ENCODE data around the gene ARID5A. TPM values are rescaled to one million over a fixed set of nuclear protein-coding genes. Genes with fewer than 3 reads are reported as not detected.

Gene ARID5A
- total RNA-seq, 1 experiment from 2014 or later = 7.3 TPM

DNA sequence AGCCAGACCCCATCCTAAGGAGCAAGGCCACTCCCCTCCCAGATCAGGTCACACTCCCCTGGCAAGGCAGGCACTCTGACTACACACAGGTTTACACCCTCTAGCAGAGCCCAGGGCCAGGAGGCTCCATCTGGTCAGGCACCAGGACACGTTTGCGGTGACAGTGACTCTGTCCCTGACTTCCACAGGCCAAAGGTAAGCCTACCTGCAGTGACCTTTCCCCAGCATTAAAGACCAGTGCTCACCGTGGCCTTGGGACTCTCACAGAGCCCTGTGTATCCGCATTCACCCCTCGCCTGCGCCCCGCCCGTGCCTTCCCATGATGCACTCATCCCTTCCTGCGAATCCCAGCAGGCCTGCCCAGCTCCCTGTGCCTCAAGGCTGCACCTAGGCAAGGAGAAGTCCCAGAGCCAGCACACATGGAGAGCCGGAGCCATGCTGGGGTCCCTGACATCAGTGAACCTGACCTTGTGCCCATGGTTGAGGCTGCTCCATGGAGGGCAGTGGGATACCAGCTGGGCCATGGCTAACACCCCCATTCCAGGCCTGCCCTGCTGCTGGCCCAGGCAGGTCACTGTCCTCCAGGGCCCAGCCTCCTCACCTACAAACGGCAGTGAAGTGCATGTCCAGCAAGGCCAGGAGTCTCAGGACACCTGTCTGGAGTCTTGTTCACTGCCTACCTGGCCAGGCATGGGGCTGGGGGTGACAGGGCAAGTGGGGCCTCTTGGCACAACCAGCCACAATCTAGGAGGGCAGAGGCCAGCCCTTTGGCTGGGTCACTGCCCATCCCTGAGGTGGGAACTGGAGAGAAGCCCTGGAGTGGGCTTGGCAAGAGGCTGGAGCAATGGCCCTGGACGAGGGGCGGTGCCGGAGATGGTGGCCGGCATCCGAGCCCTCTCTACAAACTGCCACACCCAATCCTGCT, 34.4 kb upstream of the ARID5A start:
- DNase-seq (ENCODE audit: low spot score) = no peak
- Histone ChIP-seq H3K27ac (ENCODE audit: low read depth, low read length, poor library complexity, severe bottlenecking) (no peak overlapping the region), H3K9me3 (ENCODE audit: low read depth, low read length, poor library complexity, severe bottlenecking) (no peaks in the 10 kb centered on the region), H3K4me1 (ENCODE audit: insufficient read depth, low read length, poor library complexity, severe bottlenecking) (no peaks in the 10 kb centered on the region), H3K27me3 (replicated peaks; ENCODE audit: insufficient read depth, low read depth, low read length, poor library complexity) (peaks cover 23% of the 10 kb centered on the region), H3K4me3 (ENCODE audit: low read depth, low read length, poor library complexity, severe bottlenecking) (no peak overlapping the region), H3K36me3 (ENCODE audit: insufficient read depth, low read length, poor library complexity, severe bottlenecking) (no peaks in the 10 kb centered on the region)
- TF ChIP-seq, protein P1, sequence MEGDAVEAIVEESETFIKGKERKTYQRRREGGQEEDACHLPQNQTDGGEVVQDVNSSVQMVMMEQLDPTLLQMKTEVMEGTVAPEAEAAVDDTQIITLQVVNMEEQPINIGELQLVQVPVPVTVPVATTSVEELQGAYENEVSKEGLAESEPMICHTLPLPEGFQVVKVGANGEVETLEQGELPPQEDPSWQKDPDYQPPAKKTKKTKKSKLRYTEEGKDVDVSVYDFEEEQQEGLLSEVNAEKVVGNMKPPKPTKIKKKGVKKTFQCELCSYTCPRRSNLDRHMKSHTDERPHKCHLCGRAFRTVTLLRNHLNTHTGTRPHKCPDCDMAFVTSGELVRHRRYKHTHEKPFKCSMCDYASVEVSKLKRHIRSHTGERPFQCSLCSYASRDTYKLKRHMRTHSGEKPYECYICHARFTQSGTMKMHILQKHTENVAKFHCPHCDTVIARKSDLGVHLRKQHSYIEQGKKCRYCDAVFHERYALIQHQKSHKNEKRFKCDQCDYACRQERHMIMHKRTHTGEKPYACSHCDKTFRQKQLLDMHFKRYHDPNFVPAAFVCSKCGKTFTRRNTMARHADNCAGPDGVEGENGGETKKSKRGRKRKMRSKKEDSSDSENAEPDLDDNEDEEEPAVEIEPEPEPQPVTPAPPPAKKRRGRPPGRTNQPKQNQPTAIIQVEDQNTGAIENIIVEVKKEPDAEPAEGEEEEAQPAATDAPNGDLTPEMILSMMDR (conservative IDR thresholded peaks at IDR 0.05; ENCODE audit: low read depth, low read length) = no peak
- TF ChIP-seq EZH2 (IDR thresholded peaks at IDR 0.05; ENCODE audit: borderline replicate concordance, low read depth, low read length, poor library complexity, severe bottlenecking) = no peak
- intact Hi-C loops (cut with micrococcal nuclease; ENCODE audit: unreplicated experiment) = no loop called here
- ChIA-PET CTCF (no interaction called here), POLR2A (ENCODE audit: low non-redundant PET) (no interaction called here)
- no TSS peak for BruUV-seq (replicated peaks)

DNA sequence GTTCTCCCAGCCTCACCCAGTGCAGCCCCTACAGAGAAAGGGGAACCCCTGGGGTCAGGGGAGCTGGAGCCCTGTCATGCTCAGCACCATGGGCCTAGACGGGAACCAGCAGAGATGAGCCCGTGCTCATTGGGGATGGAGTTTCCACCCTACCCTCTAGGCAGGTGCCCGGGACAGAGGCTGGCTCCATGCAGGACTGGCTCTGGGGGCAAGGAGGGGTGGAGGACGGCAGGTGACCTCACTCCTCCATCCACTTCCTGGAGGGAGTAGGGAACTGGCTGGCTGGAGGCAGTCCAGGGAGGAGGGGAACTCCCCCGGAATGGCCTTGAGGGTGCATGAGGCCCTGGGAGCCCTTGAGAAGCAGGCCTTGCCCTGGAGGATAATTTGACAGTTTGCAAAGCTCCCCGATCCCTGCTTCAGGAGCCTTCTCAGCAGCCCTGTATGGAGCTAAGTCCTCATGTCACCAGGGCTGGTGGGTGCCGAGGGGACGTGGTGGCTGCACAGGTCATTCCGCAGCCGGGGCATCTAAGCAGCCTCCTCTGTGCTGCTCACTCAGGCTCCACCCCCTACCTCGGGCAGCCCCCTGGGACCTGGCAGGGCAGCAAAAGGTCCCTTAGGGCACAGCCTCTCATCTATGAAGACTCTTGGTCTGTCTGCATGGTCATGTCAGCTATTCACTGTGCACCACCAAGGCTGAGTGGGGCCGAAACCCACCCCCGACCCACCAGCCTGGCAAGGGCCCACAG, 33.5 kb upstream of the ARID5A start:
- TF ChIP-seq, protein P1 (conservative IDR thresholded peaks at IDR 0.05; ENCODE audit: low read depth, low read length) = no peak
- no peak for TF ChIP-seq EZH2 (IDR thresholded peaks at IDR 0.05; ENCODE audit: borderline replicate concordance, low read depth, low read length, poor library complexity, severe bottlenecking)
- POLR2A ChIA-PET (ENCODE audit: low non-redundant PET) = no interaction called here
- CTCF ChIA-PET = no interaction called here
- Histone ChIP-seq H3K4me3 (ENCODE audit: low read depth, low read length, poor library complexity, severe bottlenecking) (no peak overlapping the region), H3K4me1 (ENCODE audit: insufficient read depth, low read length, poor library complexity, severe bottlenecking) (peaks cover 1% of the 10 kb centered on the region), H3K9me3 (ENCODE audit: low read depth, low read length, poor library complexity, severe bottlenecking) (no peaks in the 10 kb centered on the region), H3K36me3 (ENCODE audit: insufficient read depth, low read length, poor library complexity, severe bottlenecking) (no peaks in the 10 kb centered on the region), H3K27ac (ENCODE audit: low read depth, low read length, poor library complexity, severe bottlenecking) (no peak overlapping the region), H3K27me3 (replicated peaks; ENCODE audit: insufficient read depth, low read depth, low read length, poor library complexity) (peaks cover 23% of the 10 kb centered on the region)
- DNase-seq (ENCODE audit: low spot score) = no peak
- intact Hi-C loops (cut with micrococcal nuclease; ENCODE audit: unreplicated experiment) = no loop called here
- BruUV-seq (replicated peaks) = no TSS peak

DNA sequence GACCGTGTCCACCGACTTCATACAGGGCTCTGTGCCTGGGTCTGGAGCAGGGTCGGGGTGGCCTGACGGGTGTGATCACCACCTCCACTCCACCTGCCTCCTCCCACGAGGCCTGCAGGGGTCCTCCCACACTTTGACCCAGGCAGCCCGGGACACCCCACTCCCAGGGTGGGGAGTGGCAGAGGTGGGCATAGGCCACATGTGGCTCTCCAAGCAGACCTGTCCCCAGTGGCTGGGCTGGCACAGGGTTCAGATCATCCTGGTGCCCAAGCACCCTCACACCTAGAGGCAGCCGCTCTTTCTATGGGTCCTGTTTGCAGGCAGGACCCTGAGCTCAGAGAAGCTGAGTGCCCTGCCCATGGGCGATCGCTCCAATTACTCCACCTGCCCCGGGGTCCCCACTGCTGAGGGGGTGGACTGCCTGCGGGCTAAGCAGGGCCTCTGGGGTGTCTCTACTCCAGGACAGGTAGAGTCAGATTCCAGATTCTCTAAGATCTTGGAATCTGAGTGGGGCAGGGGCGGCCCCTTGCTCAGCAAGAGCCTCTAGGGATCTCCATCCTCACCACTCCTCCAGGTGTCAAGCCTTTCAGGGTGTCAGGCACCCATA, 32.8 kb upstream of the ARID5A start:
- DNase-seq (ENCODE audit: low spot score) = no peak
- no peak for TF ChIP-seq EZH2 (IDR thresholded peaks at IDR 0.05; ENCODE audit: borderline replicate concordance, low read depth, low read length, poor library complexity, severe bottlenecking)
- TF ChIP-seq, protein P1 (conservative IDR thresholded peaks at IDR 0.05; ENCODE audit: low read depth, low read length) = no peak
- no TSS peak for BruUV-seq (replicated peaks)
- H3K4me1 ChIP-seq (ENCODE audit: insufficient read depth, low read length, poor library complexity, severe bottlenecking) = peaks cover 4% of the 10 kb centered on the region
- no peak overlapping the region for H3K27ac ChIP-seq (ENCODE audit: low read depth, low read length, poor library complexity, severe bottlenecking)
- H3K4me3 ChIP-seq (ENCODE audit: low read depth, low read length, poor library complexity, severe bottlenecking) = no peak overlapping the region
- POLR2A ChIA-PET (ENCODE audit: low non-redundant PET) = no interaction called here
- H3K36me3 ChIP-seq (ENCODE audit: insufficient read depth, low read length, poor library complexity, severe bottlenecking) = no peaks in the 10 kb centered on the region
- intact Hi-C loops (cut with micrococcal nuclease; ENCODE audit: unreplicated experiment) = no loop called here
- CTCF ChIA-PET = no interaction called here
- H3K27me3 ChIP-seq (replicated peaks; ENCODE audit: insufficient read depth, low read depth, low read length, poor library complexity) = peaks cover 23% of the 10 kb centered on the region
- H3K9me3 ChIP-seq (ENCODE audit: low read depth, low read length, poor library complexity, severe bottlenecking) = no peaks in the 10 kb centered on the region
